Posterior cingulate gyrus (tissue), 11 donors: ENCODE data around the gene C22orf31.
"Not testable (repeated sequence)": the region's sequence is repeated elsewhere in the genome, so short reads cannot be mapped to it uniquely, and the experiment has no call there.

Experiments used
- DNase-seq, 10 donors: peaks; one replicate each; pipeline versions ENCODE4 v3.0.0 to v3.0.0-alpha.2; 2020 to 2021; ENCODE audit warnings: mixed read lengths in 3 of 10
- intact Hi-C: fragments of 100-400 bp; cut with DNase I; formaldehyde crosslinking; loops from one replicate; pipeline ENCODE4 v1.15.1; 2023

Gene C22orf31

DNA sequence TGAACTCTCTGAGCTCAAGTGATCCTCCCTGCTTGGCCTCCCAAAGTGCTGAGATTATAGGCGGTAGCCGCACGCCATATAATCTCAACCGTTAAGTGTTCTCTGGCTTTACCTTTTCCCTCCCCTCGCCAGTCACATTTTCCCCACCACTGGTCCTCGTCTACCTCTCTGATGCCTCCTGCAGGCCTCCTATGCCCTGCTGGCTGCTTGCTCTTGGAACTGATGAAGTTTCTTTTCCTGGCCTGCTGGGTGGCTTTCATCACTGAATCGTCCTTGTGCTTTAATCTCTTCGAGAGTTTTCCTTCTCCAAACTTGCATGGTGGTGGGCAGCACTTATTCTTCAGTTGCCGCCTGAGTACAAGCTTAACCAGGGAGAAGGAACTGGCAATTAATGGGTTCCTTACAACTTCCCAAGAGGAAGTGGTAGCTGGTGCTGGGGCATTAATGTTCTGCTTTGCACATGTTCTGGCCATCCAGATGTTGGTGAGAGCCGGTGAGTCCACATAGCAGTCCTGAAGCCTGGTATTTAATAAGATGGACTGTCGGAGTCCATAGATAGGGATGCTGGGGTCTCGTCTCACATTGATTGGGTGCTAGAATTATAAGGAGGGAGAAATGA is 1.3 kb downstream of the C22orf31 start:
- intact Hi-C loops, result no loop called here
- DNase-seq, result no peak

DNA sequence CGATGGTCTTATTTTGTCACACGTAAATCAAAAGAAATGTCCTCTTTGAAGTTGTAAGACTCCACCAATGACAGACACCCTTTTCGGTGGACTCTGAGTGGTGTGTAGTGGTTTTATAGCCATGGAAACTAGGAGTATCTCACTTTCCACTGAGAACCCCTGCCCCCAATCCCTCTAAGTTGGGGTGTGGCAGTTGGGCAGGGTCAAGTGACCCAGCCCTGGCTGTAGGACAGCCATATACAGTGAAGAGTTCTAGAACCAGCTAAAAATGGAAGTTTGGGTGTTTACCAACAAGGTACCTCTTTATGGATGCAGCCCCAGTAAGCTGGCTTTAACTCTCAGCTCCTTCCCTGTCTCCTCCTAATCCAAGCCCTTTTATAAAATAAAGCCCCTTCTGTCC is 5.2 kb downstream of the C22orf31 start:
- intact Hi-C loops, result no loop called here
- DNase-seq, result no peak

DNA sequence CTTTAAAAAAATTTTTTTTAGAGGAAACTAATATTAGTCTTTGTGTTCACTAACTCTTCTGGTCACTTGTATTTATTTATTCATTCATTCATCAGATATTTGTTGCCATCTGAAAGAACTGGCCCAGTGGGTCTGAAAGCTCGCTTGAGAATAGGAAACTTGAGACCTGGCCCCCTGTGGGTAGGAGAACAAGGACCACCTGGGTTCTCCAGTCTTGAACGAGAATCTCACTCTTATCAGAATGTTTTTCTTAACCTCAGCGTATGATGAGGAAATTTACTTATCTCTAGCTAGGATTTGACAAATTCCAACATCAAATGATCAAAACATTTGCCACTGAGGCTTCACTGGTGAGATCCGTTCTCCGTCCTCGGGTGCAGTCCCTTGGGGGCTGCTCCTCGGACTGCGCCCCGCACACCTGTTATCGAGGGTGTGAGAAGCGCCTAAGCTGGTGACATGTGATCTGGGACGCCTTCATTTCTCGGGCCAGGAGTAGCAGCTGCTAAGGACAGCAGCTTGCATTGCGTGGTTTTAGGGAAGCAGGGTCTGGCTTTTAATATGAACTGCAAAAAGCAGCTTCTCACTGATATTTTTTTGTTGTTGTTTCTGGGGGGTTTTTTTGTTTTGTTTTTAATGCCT is 6.3 kb downstream of the C22orf31 start:
- no peak for DNase-seq
- intact Hi-C loops, result no loop called here

DNA sequence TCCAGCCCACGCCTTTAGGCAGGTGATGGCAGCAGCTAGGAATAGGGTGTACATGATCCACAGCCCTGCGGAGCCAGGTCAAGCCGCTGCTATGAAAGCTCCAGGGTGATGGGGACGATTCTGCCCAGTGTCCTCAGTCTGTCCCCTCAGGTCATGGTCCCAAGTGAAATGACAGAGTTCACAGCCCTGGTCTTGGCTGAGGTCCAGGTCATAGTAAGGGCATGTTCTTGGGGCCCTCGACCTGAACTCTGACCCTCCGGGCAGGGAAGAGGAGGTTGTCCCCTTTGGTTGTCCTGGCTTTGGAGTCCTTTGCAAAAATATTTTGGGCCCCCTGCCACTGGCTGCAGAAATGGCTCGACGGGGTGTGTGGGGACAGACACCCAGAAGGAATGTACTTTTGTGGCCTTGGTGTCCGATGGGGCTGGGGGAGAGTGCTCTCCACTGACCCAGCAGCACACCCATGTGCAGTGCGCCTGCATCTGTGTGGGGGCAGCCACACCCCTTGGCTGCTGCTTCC is 7.3 kb downstream of the C22orf31 start:
- intact Hi-C loops, result no loop called here

DNA sequence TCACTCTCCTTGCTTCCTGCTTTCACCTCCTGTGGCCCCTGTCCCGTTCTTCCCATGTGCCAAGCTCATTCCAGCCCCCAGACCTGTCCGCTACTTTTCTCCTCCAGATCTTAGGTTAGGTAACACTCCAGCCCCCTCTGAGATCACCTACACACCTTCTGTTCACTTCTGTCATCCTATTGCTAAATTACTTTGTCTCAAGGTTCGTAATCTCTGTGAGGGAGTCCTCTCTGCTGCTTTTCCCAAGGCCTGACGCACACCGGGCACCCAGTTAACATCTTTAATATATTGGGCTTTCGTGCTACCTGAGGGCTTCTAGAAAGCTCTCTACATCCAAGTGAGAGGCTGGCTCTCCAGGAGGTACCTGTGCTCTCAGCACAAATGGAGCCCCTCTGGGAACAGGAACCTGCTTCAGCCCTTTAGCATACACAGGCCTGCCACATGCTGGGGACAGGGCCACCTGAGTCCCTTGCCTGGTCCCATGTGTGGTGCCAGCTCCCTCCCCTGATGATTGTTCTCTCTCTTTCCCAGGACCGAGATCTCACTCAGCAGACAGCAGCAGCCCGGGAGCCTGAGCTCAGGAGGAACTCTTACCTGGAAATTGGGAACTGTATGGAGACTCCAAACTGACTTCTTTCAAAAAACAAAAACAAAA is 8.5 kb downstream of the C22orf31 start:
- DNase-seq, result no peak
- intact Hi-C loops, result no loop called here

More for the DNA sequence above, 7.3 kb downstream of the C22orf31 start:
- DNase-seq, result no peak

DNA sequence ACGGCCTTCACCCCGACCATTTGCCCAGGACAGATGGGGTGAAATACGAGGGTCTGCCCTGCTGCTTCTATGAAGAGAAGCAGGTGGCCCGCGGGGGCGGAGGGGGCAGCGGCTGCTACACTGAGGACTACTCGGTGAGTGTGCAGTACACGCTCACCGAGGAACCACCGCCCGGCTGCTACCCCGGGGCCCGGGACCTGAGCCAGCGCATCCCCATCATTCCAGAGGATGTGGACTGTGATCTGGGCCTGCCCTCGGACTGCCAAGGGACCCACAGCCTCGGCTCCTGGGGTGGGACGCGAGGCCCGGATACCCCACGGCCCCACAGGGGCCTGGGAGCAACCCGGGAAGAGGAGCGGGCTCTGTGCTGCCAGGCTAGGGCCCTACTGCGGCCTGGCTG is 11.2 kb downstream of the C22orf31 start:
- DNase-seq, result no peak
- intact Hi-C loops, result no loop called here

DNA sequence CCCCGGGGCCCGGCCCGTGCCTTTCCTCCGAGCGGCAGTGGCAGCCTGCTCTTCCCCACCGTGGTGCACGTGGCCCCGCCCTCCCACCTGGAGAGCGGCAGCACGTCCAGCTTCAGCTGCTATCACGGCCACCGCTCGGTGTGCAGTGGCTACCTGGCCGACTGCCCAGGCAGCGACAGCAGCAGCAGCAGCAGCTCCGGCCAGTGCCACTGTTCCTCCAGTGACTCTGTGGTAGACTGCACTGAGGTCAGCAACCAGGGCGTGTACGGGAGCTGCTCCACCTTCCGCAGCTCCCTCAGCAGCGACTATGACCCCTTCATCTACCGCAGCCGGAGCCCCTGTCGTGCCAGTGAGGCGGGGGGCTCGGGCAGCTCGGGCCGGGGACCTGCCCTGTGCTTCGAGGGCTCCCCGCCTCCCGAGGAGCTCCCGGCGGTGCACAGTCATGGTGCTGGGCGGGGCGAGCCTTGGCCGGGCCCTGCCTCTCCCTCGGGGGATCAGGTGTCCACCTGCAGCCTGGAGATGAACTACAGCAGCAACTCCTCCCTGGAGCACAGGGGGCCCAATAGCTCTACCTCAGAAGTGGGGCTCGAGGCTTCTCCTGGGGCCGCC is 11.9 kb downstream of the C22orf31 start:
- intact Hi-C loops, result no loop called here

DNA sequence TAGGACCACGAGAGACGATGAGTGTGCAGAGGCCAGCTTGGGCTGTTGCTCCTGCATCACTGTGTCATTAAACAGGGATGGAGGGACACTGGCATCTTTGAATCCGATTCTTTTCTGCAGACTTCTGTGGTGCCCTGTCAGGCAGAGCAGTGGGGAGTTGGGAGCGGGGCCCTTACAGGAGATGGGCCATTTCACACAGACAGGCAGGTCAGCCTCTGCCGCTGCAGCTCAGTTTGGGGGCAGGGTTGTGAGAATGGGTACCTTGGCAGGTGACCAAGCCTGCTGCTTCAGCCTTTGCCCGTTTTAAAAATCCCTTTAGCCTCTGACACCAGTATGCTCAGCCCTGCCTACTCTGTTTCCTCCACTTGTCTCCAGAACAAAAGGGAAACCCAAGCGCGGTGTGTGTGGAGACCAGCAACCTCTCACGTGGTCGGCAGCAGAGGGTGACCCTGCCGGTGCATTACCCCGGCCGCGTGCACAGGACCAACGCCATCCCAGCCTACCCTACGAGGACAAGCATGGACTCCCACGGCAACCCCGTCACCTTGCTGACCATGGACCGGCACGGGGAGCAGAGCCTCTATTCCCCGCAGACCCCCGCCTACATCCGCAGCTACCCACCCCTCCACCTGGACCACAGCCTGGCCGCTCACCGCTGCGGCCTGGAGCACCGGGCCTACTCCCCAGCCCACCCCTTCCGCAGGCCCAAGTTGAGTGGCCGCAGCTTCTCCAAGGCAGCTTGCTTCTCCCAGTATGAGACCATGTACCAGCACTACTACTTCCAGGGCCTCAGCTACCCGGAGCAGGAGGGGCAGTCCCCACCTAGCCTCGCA is 12.6 kb downstream of the C22orf31 start:
- no peak for DNase-seq
- intact Hi-C loops, result no loop called here

More for the DNA sequence above, 11.9 kb downstream of the C22orf31 start:
- no peak for DNase-seq

DNA sequence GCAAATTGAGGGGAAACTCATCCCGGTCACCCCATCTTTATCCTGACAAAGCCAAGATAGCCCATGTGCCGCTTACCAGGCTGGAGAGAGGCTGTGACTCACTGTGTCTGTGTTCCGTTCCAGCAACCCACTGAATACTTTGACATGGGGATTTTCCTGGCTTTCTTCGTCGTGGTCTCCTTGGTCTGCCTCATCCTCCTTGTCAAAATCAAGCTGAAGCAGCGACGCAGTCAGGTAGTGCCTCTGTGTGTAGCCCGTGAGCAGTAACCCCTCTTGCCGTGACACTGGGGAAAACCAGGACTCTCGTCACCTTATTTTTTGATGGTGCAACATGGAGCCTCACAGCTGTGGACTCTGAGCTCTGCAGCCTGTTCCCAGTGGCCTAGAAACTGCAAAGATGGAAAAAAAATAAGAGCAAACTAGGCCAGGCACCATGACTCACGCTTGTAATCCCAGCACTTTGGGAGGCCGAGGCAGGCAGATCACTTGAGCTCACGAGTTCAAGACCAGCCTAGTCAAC is 16.9 kb downstream of the C22orf31 start:
- DNase-seq, result peak in 5 of 10 donors; percentile 28 to 85 (median 49)
- intact Hi-C loops, result loop anchor here (5.0 kb wide), 1 partner anchor 442 kb away; no protein-coding TSS in a partner anchor

DNA sequence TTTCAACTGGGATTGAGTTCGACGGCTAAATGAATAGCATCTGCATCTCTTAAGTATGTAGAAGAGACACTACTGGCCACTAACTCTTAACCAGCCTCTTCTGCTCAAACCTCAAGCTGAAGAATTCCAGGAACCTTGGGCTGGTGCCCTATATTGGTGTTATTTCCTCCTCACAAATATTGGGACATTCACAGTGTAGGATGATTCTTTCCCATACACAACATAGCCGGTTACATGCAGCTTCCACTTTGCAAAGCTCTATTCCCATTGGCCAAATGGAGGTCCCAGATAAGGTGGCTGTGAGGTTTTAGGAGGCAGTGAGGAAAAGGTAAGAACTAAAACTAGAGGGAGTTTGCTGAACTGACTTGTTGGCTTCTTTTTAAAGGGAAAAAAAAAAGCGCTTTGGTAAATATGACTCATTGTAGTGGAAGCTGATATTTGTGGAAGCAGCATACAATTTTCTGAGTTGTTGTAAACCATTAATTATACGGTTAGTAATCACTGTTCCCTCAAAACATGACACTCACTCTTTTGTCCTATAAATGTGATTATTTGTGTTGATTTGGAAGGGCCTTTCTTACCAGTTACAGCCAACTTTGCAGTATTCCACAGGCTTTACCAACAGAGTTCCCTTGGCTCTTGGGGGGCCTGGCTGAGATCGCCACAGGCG is 17.6 kb downstream of the C22orf31 start:
- intact Hi-C loops, result loop anchor here (5.0 kb wide), 1 partner anchor 442 kb away; no protein-coding TSS in a partner anchor
- DNase-seq, result no peak

DNA sequence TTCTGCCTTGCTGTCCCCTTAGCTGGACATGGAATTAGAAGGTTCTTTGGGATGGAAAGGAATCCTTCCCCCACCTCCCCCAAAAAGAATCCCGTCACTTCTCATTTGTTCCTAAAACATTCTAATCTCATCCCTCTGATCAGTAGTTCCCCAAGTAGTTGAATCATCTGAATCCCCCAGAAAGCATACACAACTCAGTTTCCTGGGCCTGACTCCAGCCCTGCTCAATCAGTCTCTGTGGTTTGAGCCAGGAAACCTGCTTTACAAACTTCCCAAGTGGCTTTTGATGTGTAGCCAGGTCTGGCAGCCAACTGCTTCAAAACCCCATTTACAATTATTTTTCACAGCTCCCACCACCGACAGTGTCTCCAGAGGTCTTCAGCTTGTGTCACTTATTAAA is 20.2 kb downstream of the C22orf31 start:
- intact Hi-C loops, result loop anchor here (5.0 kb wide), 1 partner anchor 439 kb away; no protein-coding TSS in a partner anchor
- DNase-seq, result peak in 1 of 10 donors; percentile 38

DNA sequence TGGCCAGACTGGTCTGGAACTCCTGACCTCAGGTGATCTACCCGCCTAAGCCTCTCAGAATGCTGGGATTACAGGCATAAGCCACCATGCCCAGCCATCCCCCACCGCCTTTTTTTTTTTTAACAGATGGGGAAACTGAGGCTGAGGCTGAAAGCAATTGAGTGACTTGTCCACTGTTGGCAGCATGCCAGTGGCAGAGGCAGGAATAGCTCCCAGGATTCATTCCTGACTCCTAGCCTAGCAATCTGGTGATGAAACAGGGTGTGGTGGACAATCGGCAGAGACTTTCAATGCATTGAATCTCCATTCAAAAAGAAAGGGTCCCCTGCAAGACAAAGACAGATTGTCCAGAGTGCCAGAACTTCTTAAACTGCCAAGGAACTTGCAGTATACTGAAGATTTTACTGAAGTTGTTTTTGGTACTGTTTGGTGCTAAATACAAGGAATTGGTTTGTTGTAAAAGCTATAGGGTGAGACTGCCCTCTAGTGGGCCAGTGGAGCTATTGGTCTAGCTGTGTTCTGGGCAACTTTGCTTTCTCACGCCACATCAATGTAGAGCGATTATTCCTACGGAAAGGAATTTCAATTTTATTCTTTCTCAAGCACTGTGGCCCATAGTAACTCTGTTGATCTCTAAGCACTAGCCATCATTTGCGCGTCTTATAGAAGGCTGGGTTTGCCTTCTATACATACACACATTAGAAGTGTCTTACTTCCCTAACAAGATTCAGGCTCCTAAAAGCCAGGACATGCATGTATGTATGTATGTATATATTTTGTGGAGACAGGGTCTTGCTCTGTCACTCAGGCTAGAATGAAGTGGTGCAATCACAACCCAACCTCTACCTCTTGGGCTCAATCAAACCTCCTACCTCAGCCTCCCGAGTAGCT is 21.0 kb downstream of the C22orf31 start:
- intact Hi-C loops, result loop anchor here (1.0 to 5.0 kb wide), 2 partner anchors 185 to 438 kb away; no protein-coding TSS in a partner anchor
- DNase-seq, result peak in 6 of 10 donors; percentile 48 to 87 (median 67)

DNA sequence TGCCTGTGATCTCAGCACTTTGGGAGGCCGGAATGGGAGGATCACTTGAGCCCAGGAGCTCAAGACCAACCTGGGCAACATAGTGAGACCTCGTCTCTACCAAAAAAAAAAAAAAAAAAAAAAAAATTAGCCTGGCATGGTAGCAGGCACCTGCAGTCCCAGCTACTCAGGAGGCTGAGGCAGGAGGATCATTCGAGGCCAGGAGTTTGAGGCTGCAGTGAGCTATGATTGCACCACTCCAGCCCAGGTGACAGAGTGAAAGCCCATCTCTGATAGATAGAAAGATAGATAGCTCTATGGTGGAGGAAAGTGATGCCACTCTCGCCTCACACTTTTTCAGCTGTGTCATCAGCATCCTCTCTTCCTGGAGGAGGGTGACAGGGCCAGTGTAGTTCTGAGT is 21.9 kb downstream of the C22orf31 start:
- intact Hi-C loops, result loop anchor here (1.0 to 5.0 kb wide), 2 partner anchors 184 to 437 kb away; no protein-coding TSS in a partner anchor

DNA sequence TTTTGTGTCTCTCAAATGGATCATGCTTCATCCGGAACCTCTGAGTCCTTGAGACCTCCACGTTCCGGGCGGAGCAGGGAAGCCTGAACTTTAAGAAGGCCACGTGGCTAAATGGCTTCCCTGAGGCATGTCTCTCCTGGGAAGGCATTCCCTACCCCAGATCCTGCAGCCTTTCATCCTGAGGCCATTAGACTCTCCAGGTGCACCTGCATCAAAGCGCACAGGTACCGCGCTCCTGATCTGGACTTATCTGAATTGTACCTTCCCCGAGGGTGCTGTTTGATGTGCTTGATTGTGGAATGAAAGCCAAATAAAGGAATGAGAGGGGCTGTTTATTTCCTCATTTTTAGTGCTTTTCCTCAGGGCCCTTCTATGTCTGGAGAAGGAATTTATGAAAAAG is 22.5 kb downstream of the C22orf31 start:
- intact Hi-C loops, result no loop called here
- no peak for DNase-seq

More for the DNA sequence above, 21.9 kb downstream of the C22orf31 start:
- not testable (repeated sequence) for DNase-seq

DNA sequence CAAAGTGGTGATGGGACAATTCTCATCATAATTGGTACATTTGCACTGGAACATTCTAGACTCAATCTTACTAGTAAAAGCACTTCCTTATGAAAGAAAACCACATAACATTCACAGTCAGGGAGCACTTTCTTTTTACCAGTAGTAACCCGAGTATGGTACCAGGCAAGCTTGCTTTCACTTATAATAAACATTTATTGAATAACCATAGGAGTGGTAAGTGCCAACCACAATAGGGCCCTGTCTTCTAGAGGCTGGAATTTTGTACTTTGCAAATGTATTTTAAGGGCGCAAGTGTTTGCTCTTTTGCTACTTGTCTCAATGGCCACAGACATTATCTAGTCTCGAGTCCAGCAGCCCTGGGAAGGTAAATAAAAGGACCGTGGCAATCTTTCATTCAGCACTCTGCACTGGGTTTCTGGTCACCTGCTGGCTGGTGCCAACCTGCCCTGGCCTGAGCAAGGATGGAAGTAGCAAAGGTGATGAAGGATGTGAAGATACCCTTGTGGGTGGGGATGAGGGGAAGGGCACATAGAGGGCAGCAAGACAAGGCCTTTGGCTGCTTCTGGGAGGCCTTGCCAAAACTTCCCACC is 24.2 kb downstream of the C22orf31 start:
- intact Hi-C loops, result no loop called here
- DNase-seq, result no peak

DNA sequence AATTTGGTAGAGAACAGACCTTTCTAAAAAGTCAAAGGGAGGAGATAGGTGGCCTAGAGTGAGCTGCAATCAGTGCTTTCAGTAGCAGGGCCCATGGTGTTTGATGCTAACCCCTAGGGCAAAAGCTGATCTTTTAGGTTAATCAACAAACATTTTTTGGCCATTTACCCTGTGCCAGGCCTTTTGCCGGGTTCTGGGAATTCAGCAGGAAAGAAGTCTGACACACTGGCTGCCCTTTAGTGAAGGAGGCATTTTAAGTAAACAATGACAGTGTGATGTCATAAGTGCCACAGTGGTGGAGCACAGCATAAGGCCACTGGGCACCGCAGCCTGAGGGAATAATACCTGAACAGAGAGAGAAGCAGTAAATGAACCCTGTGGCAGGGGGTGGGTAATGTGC is 29.0 kb downstream of the C22orf31 start:
- intact Hi-C loops, result no loop called here
- no peak for DNase-seq

DNA sequence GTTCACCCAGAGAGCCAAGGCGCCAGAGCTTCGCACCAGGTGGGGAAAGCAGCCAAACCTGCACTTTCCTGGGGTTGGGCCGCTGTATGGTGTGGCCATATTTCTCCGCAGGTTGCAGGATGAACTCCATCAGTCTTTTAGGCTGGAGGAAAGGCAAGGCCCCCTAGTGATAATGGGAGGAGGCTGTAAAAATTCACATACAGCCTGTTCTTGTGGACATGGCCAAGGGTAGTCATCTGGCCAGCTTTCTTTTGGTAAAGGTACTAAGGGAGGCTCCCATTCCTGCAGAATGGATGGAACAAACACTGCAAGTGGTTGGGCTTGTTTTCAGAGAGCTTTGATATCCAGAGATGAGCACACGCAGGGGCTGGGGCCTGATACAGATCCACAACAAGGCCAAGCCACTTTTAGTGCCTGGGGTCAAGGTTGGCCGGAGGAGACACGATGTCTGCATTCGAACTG is 29.6 kb downstream of the C22orf31 start:
- no peak for DNase-seq
- intact Hi-C loops, result no loop called here
